Right cardiac atrium (tissue), 5 donors: ENCODE data around the gene DCTN2. TPM values are rescaled to one million over a fixed set of nuclear protein-coding genes. Genes with fewer than 3 reads are reported as not detected.
"Not testable (repeated sequence)": the region's sequence is repeated elsewhere in the genome, so short reads cannot be mapped to it uniquely, and the experiment has no call there.

Source experiments
- ATAC-seq, 2 donors: fragments of 200-7000 bp; cut with Tn5 transposase; one replicate each; pipeline versions ENCODE4 v1.8.0 to v1.9.1; 2020; ENCODE audit warnings: moderate library complexity in 2 of 2, mild to moderate bottlenecking in 1 of 2
- DNase-seq, 3 donors: peaks; one replicate each; pipeline ENCODE4 v3.0.0-alpha.2; 2020
- H3K27ac ChIP-seq: one replicate; pipeline ENCODE4 v1.5.1; 2013; ENCODE audit warnings: mild to moderate bottlenecking, low read length, control low read depth, moderate library complexity
- H3K27me3 ChIP-seq: one replicate; pipeline ENCODE4 v1.6.1; 2013; ENCODE audit not compliant: control insufficient read depth, insufficient read depth
- H3K4me1 ChIP-seq: one replicate; pipeline ENCODE4 v1.6.1; 2013; ENCODE audit warnings: low read length; ENCODE audit not compliant: control insufficient read depth, insufficient read depth
- H3K4me3 ChIP-seq: one replicate; pipeline ENCODE4 v1.5.1; 2013; ENCODE audit warnings: low read length, control low read depth
- H3K9me3 ChIP-seq: one replicate; pipeline ENCODE4 v1.6.1; 2013; ENCODE audit warnings: low read length; ENCODE audit not compliant: control insufficient read depth
- WGBS: extraction: QIAGEN DNeasy Blood & Tissue Kit; methylation state at CpG from one replicate; pipeline ENCODE4 v1.1.7; 2013; 5-methylcytosine and 5-hydroxymethylcytosine counted together
- intact Hi-C, 4 donors: fragments of 100-400 bp; cut with DNase I; formaldehyde crosslinking; loops; one replicate each; pipeline versions ENCODE4 v1.11.0 to v1.14.0; 2022 to 2023
- polyA plus RNA-seq: library from polyadenylated mRNA; stranded (reverse); fragments of 200-250 nt; gene quantifications from one replicate; pipeline ENCODE4 v1.2.3, GENCODE V29; 2013
- total RNA-seq, 4 donors: library from RNA; stranded (reverse); fragmentation: NEBNext Ultra II Directional; extraction: Animal tissue kit (Norgen Biotek cat#: 25700); gene quantifications; one replicate each; pipeline ENCODE4 v1.2.1, GENCODE V29; 2021
- donor health status: healthy with polysubstance abuse.
- donor health status: DM: no; HTN: yes; CAD: no.
- donor health status: DM: no; HTN: no; CAD: no.
- donor health status: DM: no; HTN: yes; CAD: no; lungs with severe emphysema.
- donor health status: DM: yes; HTN: yes; CAD: no.

Gene DCTN2
- total and polyA plus RNA-seq, 5 donors, result 88.6 to 99.2 (median 89.5) TPM

DNA sequence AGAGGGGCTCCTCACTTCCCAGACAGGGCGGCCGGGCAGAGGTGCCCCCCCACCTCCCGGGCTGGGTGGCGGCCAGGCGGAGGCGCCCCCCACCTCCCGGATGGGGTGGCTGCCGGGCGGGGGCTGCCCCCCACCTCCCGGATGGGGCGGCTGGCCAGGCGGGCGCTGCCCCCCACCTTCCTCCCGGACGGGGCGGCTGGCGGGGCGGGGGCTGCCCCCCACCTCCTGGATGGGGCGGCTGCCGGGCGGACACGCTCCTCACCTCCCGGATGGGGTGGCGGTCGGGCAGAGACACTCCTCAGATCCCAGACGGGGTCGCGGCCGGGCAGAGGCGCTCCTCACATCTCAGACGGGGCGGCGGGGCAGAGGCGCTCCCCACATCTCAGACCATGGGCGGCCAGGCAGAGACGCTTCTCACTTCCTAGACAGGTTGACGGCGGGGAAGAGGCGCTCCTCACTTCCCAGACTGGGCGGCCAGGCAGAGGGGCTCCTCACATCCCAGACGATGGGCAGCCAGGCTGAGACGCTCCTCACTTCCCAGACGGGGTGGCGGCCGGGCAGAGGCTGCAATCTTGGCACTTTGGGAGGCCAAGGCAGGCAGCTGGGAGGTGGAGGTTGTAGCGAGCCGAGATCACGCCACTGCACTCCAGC, 51.8 kb downstream of the DCTN2 start:
- H3K27me3 ChIP-seq, H3K4me3 ChIP-seq, H3K9me3 ChIP-seq, H3K4me1 ChIP-seq, ATAC-seq, H3K27ac ChIP-seq, intact Hi-C loops, DNase-seq: not testable (repeated sequence)
- 97% methylated on average over 45 of the region's 48 CpGs for WGBS

DNA sequence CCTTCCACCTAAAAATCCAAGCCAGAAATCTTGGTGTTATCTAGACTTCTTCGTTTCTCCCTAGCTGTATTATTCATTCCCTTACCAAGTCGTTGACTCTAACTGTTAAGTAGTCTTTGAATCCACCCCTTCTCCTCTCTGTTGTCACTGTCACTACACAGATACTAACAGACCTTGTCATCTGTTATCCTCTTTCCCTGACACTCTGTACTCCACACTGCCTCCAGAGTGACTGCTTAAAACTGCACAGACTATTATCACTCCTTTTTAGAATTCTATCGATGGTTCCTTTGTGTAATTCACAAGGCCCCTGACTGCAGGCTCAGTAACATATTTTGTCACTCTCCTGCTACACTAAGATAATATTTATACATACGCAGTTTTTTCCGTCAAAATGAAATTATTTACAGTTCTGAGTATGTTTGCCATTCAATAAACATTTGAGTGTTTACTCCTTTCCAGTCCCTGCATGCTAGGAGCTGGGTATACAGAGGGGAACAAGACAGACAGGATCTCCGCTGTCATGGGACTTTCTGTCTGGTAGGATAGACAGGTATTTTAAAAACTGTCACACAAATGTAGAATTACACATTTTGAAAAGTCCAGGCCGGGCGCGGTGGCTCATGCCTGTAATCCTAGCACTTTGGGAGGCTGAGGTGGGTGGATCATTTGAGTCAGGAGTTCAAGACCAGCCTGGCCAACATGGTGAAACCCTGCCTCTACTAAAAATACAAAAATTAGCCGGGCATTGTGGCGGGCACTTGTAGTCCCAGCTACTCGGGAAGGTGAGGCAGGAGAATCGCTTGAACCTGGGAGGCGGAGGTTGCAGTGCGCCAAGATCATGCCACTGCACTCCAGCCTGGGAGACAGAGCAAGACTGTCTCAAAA, 55.4 kb downstream of the DCTN2 start:
- WGBS, result 91% methylated on average over 15 of the region's 15 CpGs
- H3K4me1 ChIP-seq, result peaks cover 5% of the 10 kb centered on the region
- H3K4me3 ChIP-seq, result no peak overlapping the region
- H3K27ac ChIP-seq, result no peak overlapping the region
- DNase-seq, result no peak
- H3K27me3 ChIP-seq, result no peaks in the 10 kb centered on the region
- intact Hi-C loops, result no loop called here
- H3K9me3 ChIP-seq, result no peaks in the 10 kb centered on the region
- ATAC-seq, result no peak

- intact Hi-C loops, result no loop called here
- no peak overlapping the region for H3K4me3 ChIP-seq
- DNase-seq (no peak), ATAC-seq (no peak)
- WGBS, result 97% methylated on average over 4 of the region's 4 CpGs
- H3K4me1 ChIP-seq, result peaks cover 5% of the 10 kb centered on the region
- H3K9me3 ChIP-seq, result no peaks in the 10 kb centered on the region
- no peak overlapping the region for H3K27ac ChIP-seq
- no peaks in the 10 kb centered on the region for H3K27me3 ChIP-seq
Measured at GRCh38 chr12:57490126-57490525, 56.9 kb downstream of the DCTN2 start.

- H3K27me3 ChIP-seq, result no peaks in the 10 kb centered on the region
- intact Hi-C loops, result no loop called here
- no peak for ATAC-seq
- H3K4me3 ChIP-seq, result no peak overlapping the region
- peaks cover 5% of the 10 kb centered on the region for H3K4me1 ChIP-seq
- WGBS, result 90% methylated on average over 5 of the region's 5 CpGs
- H3K27ac ChIP-seq, result no peak overlapping the region
- no peak for DNase-seq
- no peaks in the 10 kb centered on the region for H3K9me3 ChIP-seq
Measured at GRCh38 chr12:57489157-57489641, 57.8 kb downstream of the DCTN2 start.

GRCh38 chr12:57488402-57489156, 58.4 kb downstream of the DCTN2 start:
- no peaks in the 10 kb centered on the region for H3K9me3 ChIP-seq
- no peak for DNase-seq
- H3K4me1 ChIP-seq, result peaks cover 5% of the 10 kb centered on the region
- no peaks in the 10 kb centered on the region for H3K27me3 ChIP-seq
- 32% methylated on average over 11 of the region's 11 CpGs for WGBS
- H3K27ac ChIP-seq, result no peak overlapping the region
- intact Hi-C loops, result no loop called here
- H3K4me3 ChIP-seq, result peak overlapping the region; percentile 90
- no peak for ATAC-seq

GRCh38 chr12:57487597-57488401, 59.2 kb downstream of the DCTN2 start, which contains the start of gene MARS1:
Gene MARS1, plus strand, starts transcription at chr12:57488068. Its CDS starts 23 bp downstream, at chr12:57488091.
- peak within 1 kb of the TSS; percentile 76 for H3K27ac ChIP-seq
- peaks cover 5% of the 10 kb centered on the region for H3K4me1 ChIP-seq
- peak within 1 kb of the TSS; percentile 90 for H3K4me3 ChIP-seq
- H3K9me3 ChIP-seq, result no peaks in the 10 kb centered on the region
- intact Hi-C loops, result no loop called here
- ATAC-seq (peak; percentile 98), DNase-seq (peak; percentile 95 to 98 (median 95))
- no peaks in the 10 kb centered on the region for H3K27me3 ChIP-seq
- 9% methylated on average over 47 of the region's 47 CpGs for WGBS

DNA sequence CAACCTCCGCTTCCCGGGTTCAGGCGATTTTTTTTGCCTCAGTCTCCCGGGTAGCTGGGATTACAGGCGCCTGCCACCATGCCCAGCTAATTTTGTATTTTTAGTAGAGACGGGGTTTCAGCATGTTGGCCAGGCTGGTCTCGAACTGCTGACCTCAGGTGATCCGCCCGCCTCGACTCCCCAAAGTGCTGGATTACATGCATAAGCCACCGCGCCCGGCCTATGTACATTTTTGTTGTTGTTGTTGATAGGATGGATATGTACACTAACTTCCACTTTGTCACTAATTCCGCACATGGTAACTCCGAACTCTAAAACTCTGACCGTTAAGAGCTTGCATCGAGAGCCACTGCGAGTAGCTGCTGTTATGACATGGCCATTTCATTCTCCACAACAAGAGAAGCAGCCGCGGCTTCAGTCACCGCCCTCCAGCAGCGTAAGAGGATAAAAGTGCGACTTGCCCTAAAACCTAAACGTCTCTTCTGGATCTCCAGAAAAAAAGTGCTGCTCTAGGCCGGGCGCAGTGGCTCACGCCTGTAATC, 59.9 kb downstream of the DCTN2 start:
- H3K9me3 ChIP-seq, result no peaks in the 10 kb centered on the region
- ATAC-seq (peak in 1 of 2 donors; percentile 2), DNase-seq (peak in 1 of 3 donors; percentile 75)
- intact Hi-C loops, result no loop called here
- H3K4me3 ChIP-seq, result peak overlapping the region; percentile 90
- H3K27ac ChIP-seq, result no peak overlapping the region
- no peaks in the 10 kb centered on the region for H3K27me3 ChIP-seq
- H3K4me1 ChIP-seq, result peaks cover 5% of the 10 kb centered on the region
- 93% methylated on average over 27 of the region's 27 CpGs for WGBS

- intact Hi-C loops, result no loop called here
- Histone ChIP-seq H3K27me3 (no peaks in the 10 kb centered on the region), H3K4me1 (peaks cover 5% of the 10 kb centered on the region), H3K9me3 (no peaks in the 10 kb centered on the region), H3K4me3 (no peak overlapping the region), H3K27ac (no peak overlapping the region)
- ATAC-seq (no peak), DNase-seq (no peak)
Measured at GRCh38 chr12:57485695-57486094, 61.3 kb downstream of the DCTN2 start.

DNA sequence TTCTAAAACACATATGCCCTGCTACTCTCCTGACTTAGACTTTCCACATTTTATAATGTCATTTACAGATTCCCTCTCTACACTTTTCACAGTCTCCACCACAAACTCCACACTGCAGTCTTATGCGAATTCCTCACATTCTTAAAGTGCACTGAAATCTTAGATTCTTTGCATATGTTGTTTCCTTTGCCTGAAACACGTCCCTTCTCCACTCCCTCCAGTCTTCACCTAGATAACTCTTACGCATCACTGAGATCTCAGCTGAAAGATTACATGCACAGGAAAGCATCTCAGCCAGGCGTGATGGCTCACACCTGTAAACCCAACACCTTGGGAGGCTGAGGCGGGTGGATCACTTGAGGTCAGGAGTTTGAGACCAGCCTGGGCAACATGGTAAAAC, 63.5 kb downstream of the DCTN2 start:
- DNase-seq, result no peak
- H3K27ac ChIP-seq, result no peak overlapping the region
- H3K4me3 ChIP-seq, result no peak overlapping the region
- peaks cover 3% of the 10 kb centered on the region for H3K4me1 ChIP-seq
- no peaks in the 10 kb centered on the region for H3K27me3 ChIP-seq
- ATAC-seq, result no peak
- no peaks in the 10 kb centered on the region for H3K9me3 ChIP-seq
- 45% methylated on average over 5 of the region's 5 CpGs for WGBS
- intact Hi-C loops, result no loop called here

DNA sequence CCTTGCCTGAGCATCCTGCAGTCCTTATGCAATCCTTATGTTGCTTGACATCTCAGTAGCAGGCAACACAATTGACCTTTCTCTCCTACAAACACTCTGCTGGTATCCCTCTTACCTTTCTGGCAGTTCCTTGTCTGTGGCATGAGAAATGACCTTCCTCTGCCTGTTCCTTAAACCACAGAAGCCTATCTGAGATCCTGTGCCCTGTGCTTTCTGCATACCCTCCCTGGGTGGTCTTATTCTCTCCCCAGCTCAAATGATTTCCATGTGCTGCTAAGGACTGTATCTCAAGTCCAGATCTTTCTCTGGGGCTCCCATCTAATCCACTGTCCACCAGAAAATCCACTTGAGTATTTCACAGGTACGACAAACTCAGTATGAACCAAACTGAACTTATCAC, 65.3 kb downstream of the DCTN2 start:
- no peak for ATAC-seq
- H3K4me3 ChIP-seq, result no peak overlapping the region
- intact Hi-C loops, result no loop called here
- no peaks in the 10 kb centered on the region for H3K27me3 ChIP-seq
- no peak overlapping the region for H3K27ac ChIP-seq
- no peaks in the 10 kb centered on the region for H3K9me3 ChIP-seq
- DNase-seq, result no peak
- no peaks in the 10 kb centered on the region for H3K4me1 ChIP-seq
- 81% methylated on average over 1 of the region's 1 CpG for WGBS
